Measurements from ENCODE around the gene EXT2. TPM values are rescaled to one million over a fixed set of nuclear protein-coding genes. Genes with fewer than 3 reads are reported as not detected.

Gene EXT2
- polyA plus RNA-seq, 1 of the 3 experiments (the other 2 are of a cell fraction), result 92.9 TPM

DNA sequence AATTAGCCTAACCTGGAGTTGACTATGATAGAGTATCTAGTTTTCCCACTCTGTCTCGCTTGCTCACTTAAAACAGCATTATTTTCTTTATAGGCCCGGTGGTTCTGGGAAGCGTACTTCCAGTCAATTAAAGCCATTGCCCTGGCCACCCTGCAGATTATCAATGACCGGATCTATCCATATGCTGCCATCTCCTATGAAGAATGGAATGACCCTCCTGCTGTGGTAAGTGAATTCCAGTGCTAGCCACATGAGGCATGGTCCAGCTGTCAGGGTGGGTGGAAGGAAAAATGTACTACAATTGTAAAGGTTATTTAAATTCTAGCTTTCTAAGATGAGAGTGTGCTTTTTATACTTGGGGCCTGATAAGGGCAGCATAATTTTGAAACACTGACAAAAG is 76.0 kb downstream of the EXT2 start:
- Histone ChIP-seq H3K4me2 (no peak overlapping the region), H4K20me1 (ENCODE audit: insufficient read depth) (no peaks in the 10 kb centered on the region), H3K4me3 (ENCODE audit: low read depth in 2 of 2, low read length in 1 of 2) (no peak overlapping the region), H2AFZ (ENCODE audit: low read depth) (no peak overlapping the region), H3K9ac (no peak overlapping the region), H3K9me3 (no peaks in the 10 kb centered on the region), H3K79me2 (ENCODE audit: insufficient read depth) (no peaks in the 10 kb centered on the region), H3K27me3 (ENCODE audit: insufficient read depth) (no peaks in the 10 kb centered on the region), H3K4me1 (ENCODE audit: control insufficient read depth in 1 of 2, insufficient read depth in 2 of 2, low read depth in 1 of 2, low read length in 1 of 2) (peaks cover 16% of the 10 kb centered on the region in 2 experiments; a peak in 3 of 4 replicates), H3K36me3 (replicated peaks in 1 of 2; ENCODE audit: control insufficient read depth in 1 of 2, insufficient read depth in 2 of 2, low read length in 1 of 2) (no peaks in the 10 kb centered on the region), H3F3A (replicated peaks; ENCODE audit: insufficient read depth) (no peaks in the 10 kb centered on the region), H3K27ac (ENCODE audit: low read depth in 2 of 2, low read length in 1 of 2) (peak overlapping the region in 1 of 2 experiments; percentile 55; a peak in 1 of 4 replicates), H3K9me2 (no peaks in the 10 kb centered on the region)
- POLR2A ChIA-PET, result no interaction called here
- DNase-seq, result peak; percentile 78
- peak; percentile 76 for TF ChIP-seq GATA2 (CRISPR knock-in tag; IDR thresholded peaks at IDR 0.05)
- peak; percentile 17; the same call in 1 of the 2 replicates for TF ChIP-seq RAD21 (IDR thresholded peaks at IDR 0.05; ENCODE audit: low read length)
- TF ChIP-seq CHD2 (IDR thresholded peaks at IDR 0.05; ENCODE audit: low read length, partially characterized antibody), result no peak
- TF ChIP-seq RCOR1 (IDR thresholded peaks at IDR 0.05; ENCODE audit: low read length), result peak; percentile 53; the same call in 1 of the 2 replicates
- TF ChIP-seq TEAD4 (IDR thresholded peaks at IDR 0.05; ENCODE audit: borderline replicate concordance, insufficient read depth), result no peak
- peak; percentile 80 for TF ChIP-seq MXI1 (IDR thresholded peaks at IDR 0.05; ENCODE audit: low read depth, low read length)
- 0 out of 2 replicates have a peak, but pooled peaks have one; percentile 5 for TF ChIP-seq TCF12 (IDR thresholded peaks at IDR 0.05)
- 69% methylated on average over 4 of the region's 4 CpGs for WGBS (ENCODE audit: low lambda C conversion rate)
- CTCF ChIA-PET, result interaction anchor here (0.8 to 2.1 kb wide), 5 partner anchors 20 to 76 kb away, joined by 3 to 10 read pairs (median 4); partner anchors contain the start of gene EXT2

DNA sequence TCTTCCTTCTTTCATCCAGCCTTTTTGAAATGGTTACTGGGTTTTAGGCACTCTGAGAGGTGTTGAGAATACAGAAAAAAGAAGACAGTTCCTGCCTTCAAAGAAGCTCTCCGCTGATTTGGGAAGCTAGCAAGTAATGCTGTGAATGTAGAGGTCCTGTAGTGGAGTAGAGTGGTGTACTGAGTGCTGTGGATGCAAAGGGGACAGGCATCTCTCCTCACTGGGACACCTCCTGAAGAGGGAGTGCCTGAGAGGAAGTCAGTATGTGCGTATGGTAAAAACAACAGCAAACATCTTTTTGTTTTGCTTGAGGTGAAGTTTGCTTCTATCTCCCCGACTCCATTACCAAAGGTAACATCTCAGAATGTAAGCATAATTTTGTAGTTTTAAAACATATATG is 77.5 kb downstream of the EXT2 start:
- Histone ChIP-seq H4K20me1 (ENCODE audit: insufficient read depth) (no peaks in the 10 kb centered on the region), H3K36me3 (replicated peaks in 1 of 2; ENCODE audit: control insufficient read depth in 1 of 2, insufficient read depth in 2 of 2, low read length in 1 of 2) (no peaks in the 10 kb centered on the region), H3K27me3 (ENCODE audit: insufficient read depth) (no peaks in the 10 kb centered on the region), H3K79me2 (ENCODE audit: insufficient read depth) (no peaks in the 10 kb centered on the region), H3K4me1 (ENCODE audit: control insufficient read depth in 1 of 2, insufficient read depth in 2 of 2, low read depth in 1 of 2, low read length in 1 of 2) (peaks cover 16 to 24% of the 10 kb centered on the region in 2 experiments; a peak in 3 of 4 replicates), H3K4me3 (ENCODE audit: low read depth in 2 of 2, low read length in 1 of 2) (no peak overlapping the region), H3K9me3 (no peaks in the 10 kb centered on the region), H3K9ac (no peak overlapping the region), H3K4me2 (no peak overlapping the region), H3K9me2 (no peaks in the 10 kb centered on the region), H2AFZ (ENCODE audit: low read depth) (no peak overlapping the region), H3F3A (replicated peaks; ENCODE audit: insufficient read depth) (no peaks in the 10 kb centered on the region), H3K27ac (ENCODE audit: low read depth in 2 of 2, low read length in 1 of 2) (no peak overlapping the region)
- no peak for DNase-seq
- POLR2A ChIA-PET, result no interaction called here
- CTCF ChIA-PET, result no interaction called here
- 90% methylated on average over 3 of the region's 3 CpGs for WGBS (ENCODE audit: low lambda C conversion rate)
- TF ChIP-seq CHD2 (IDR thresholded peaks at IDR 0.05; ENCODE audit: low read length, partially characterized antibody) (no peak), SMC3 (IDR thresholded peaks at IDR 0.05; ENCODE audit: low read depth, low read length) (no peak), RAD21 (IDR thresholded peaks at IDR 0.05; ENCODE audit: low read length) (no peak), EP300 (IDR thresholded peaks at IDR 0.05; ENCODE audit: borderline replicate concordance in 1 of 2, low read depth in 1 of 2, low read length in 1 of 2) (no peak), GATA2 (CRISPR knock-in tag; IDR thresholded peaks at IDR 0.05) (no peak), JUND (IDR thresholded peaks at IDR 0.05) (no peak), NRF1 (IDR thresholded peaks at IDR 0.05; ENCODE audit: low read depth, low read length) (no peak), FOSL2 (IDR thresholded peaks at IDR 0.05; ENCODE audit: borderline replicate concordance, low read depth) (no peak), RFX5 (IDR thresholded peaks at IDR 0.05; ENCODE audit: low read length) (no peak), TEAD4 (IDR thresholded peaks at IDR 0.05; ENCODE audit: borderline replicate concordance, insufficient read depth) (no peak), FOXJ3 (CRISPR knock-in tag; IDR thresholded peaks at IDR 0.05) (no peak), POLR2AphosphoS5 (IDR thresholded peaks at IDR 0.05; ENCODE audit: low read depth, low read length) (no peak), ELF1 (IDR thresholded peaks at IDR 0.05) (no peak), YY1 (IDR thresholded peaks at IDR 0.05; ENCODE audit: low read depth) (no peak)
- TF ChIP-seq, protein P1, sequence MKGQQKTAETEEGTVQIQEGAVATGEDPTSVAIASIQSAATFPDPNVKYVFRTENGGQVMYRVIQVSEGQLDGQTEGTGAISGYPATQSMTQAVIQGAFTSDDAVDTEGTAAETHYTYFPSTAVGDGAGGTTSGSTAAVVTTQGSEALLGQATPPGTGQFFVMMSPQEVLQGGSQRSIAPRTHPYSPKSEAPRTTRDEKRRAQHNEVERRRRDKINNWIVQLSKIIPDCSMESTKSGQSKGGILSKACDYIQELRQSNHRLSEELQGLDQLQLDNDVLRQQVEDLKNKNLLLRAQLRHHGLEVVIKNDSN (IDR thresholded peaks at IDR 0.05; ENCODE audit: borderline replicate concordance, low read depth), result no peak
- TF ChIP-seq, protein P2, sequence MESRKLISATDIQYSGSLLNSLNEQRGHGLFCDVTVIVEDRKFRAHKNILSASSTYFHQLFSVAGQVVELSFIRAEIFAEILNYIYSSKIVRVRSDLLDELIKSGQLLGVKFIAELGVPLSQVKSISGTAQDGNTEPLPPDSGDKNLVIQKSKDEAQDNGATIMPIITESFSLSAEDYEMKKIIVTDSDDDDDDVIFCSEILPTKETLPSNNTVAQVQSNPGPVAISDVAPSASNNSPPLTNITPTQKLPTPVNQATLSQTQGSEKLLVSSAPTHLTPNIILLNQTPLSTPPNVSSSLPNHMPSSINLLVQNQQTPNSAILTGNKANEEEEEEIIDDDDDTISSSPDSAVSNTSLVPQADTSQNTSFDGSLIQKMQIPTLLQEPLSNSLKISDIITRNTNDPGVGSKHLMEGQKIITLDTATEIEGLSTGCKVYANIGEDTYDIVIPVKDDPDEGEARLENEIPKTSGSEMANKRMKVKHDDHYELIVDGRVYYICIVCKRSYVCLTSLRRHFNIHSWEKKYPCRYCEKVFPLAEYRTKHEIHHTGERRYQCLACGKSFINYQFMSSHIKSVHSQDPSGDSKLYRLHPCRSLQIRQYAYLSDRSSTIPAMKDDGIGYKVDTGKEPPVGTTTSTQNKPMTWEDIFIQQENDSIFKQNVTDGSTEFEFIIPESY (IDR thresholded peaks at IDR 0.05; ENCODE audit: borderline replicate concordance, low read depth), result no peak
- TF ChIP-seq, protein P3, sequence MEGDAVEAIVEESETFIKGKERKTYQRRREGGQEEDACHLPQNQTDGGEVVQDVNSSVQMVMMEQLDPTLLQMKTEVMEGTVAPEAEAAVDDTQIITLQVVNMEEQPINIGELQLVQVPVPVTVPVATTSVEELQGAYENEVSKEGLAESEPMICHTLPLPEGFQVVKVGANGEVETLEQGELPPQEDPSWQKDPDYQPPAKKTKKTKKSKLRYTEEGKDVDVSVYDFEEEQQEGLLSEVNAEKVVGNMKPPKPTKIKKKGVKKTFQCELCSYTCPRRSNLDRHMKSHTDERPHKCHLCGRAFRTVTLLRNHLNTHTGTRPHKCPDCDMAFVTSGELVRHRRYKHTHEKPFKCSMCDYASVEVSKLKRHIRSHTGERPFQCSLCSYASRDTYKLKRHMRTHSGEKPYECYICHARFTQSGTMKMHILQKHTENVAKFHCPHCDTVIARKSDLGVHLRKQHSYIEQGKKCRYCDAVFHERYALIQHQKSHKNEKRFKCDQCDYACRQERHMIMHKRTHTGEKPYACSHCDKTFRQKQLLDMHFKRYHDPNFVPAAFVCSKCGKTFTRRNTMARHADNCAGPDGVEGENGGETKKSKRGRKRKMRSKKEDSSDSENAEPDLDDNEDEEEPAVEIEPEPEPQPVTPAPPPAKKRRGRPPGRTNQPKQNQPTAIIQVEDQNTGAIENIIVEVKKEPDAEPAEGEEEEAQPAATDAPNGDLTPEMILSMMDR (IDR thresholded peaks at IDR 0.05), result no peak
- TF ChIP-seq, protein P4, sequence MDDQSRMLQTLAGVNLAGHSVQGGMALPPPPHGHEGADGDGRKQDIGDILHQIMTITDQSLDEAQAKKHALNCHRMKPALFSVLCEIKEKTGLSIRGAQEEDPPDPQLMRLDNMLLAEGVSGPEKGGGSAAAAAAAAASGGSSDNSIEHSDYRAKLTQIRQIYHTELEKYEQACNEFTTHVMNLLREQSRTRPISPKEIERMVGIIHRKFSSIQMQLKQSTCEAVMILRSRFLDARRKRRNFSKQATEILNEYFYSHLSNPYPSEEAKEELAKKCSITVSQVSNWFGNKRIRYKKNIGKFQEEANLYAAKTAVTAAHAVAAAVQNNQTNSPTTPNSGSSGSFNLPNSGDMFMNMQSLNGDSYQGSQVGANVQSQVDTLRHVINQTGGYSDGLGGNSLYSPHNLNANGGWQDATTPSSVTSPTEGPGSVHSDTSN (IDR thresholded peaks at IDR 0.05), result no peak
